Measurements from ENCODE around the gene C4orf54. TPM values are rescaled to one million over a fixed set of nuclear protein-coding genes. Genes with fewer than 3 reads are reported as not detected.

Gene C4orf54
- total and polyA plus RNA-seq, 2 of the 8 experiments (the other 6 are each of a cell fraction or from before 2014, with no cell fraction given), result not detected

DNA sequence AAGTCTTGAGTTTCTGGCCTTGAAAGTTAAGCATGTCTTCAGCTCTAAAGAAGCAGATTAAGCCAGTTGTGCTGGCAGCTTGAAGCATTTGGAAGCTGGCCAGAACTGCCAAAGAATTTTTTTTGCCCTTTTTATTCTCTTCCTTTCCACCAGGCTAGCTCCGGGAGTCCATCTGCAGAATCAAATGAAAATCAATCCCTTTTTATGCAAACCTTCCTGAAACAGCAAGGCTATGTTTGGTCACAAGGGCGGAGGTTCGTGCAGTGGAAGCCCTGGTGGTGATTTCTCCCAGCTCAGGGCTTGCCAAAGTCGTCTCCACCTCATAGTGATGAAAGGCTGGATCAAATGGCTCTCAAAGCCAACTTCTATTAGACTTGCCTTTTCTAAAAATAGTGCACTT lies 21.6 kb upstream of the C4orf54 start (continued):
- TF ChIP-seq, protein P1, sequence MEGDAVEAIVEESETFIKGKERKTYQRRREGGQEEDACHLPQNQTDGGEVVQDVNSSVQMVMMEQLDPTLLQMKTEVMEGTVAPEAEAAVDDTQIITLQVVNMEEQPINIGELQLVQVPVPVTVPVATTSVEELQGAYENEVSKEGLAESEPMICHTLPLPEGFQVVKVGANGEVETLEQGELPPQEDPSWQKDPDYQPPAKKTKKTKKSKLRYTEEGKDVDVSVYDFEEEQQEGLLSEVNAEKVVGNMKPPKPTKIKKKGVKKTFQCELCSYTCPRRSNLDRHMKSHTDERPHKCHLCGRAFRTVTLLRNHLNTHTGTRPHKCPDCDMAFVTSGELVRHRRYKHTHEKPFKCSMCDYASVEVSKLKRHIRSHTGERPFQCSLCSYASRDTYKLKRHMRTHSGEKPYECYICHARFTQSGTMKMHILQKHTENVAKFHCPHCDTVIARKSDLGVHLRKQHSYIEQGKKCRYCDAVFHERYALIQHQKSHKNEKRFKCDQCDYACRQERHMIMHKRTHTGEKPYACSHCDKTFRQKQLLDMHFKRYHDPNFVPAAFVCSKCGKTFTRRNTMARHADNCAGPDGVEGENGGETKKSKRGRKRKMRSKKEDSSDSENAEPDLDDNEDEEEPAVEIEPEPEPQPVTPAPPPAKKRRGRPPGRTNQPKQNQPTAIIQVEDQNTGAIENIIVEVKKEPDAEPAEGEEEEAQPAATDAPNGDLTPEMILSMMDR (IDR thresholded peaks at IDR 0.05; ENCODE audit: control extremely low read depth in 1 of 3, insufficient read depth in 1 of 3, low read depth in 1 of 3, low read length in 3 of 3), result no peak
- TF ChIP-seq ASH2L (IDR thresholded peaks at IDR 0.05; ENCODE audit: low read length), result no peak
- no peak for TF ChIP-seq EGR1 (IDR thresholded peaks at IDR 0.05; ENCODE audit: borderline replicate concordance, low read depth, low read length)
- TF ChIP-seq SIN3A (conservative IDR thresholded peaks at IDR 0.05 in 1 of 2, IDR thresholded peaks at IDR 0.05 in 1 of 2; ENCODE audit: low read depth in 1 of 2, low read length in 2 of 2), result no peak
- TF ChIP-seq JUND (IDR thresholded peaks at IDR 0.05; ENCODE audit: low read length), result no peak
- TF ChIP-seq RNF2 (IDR thresholded peaks at IDR 0.05; ENCODE audit: borderline replicate concordance, low read depth, low read length, missing control alignments, poor library complexity, severe bottlenecking), result no peak
- no peak for TF ChIP-seq YY1 (IDR thresholded peaks at IDR 0.05; ENCODE audit: low read depth, low read length)
- TF ChIP-seq, protein P2, sequence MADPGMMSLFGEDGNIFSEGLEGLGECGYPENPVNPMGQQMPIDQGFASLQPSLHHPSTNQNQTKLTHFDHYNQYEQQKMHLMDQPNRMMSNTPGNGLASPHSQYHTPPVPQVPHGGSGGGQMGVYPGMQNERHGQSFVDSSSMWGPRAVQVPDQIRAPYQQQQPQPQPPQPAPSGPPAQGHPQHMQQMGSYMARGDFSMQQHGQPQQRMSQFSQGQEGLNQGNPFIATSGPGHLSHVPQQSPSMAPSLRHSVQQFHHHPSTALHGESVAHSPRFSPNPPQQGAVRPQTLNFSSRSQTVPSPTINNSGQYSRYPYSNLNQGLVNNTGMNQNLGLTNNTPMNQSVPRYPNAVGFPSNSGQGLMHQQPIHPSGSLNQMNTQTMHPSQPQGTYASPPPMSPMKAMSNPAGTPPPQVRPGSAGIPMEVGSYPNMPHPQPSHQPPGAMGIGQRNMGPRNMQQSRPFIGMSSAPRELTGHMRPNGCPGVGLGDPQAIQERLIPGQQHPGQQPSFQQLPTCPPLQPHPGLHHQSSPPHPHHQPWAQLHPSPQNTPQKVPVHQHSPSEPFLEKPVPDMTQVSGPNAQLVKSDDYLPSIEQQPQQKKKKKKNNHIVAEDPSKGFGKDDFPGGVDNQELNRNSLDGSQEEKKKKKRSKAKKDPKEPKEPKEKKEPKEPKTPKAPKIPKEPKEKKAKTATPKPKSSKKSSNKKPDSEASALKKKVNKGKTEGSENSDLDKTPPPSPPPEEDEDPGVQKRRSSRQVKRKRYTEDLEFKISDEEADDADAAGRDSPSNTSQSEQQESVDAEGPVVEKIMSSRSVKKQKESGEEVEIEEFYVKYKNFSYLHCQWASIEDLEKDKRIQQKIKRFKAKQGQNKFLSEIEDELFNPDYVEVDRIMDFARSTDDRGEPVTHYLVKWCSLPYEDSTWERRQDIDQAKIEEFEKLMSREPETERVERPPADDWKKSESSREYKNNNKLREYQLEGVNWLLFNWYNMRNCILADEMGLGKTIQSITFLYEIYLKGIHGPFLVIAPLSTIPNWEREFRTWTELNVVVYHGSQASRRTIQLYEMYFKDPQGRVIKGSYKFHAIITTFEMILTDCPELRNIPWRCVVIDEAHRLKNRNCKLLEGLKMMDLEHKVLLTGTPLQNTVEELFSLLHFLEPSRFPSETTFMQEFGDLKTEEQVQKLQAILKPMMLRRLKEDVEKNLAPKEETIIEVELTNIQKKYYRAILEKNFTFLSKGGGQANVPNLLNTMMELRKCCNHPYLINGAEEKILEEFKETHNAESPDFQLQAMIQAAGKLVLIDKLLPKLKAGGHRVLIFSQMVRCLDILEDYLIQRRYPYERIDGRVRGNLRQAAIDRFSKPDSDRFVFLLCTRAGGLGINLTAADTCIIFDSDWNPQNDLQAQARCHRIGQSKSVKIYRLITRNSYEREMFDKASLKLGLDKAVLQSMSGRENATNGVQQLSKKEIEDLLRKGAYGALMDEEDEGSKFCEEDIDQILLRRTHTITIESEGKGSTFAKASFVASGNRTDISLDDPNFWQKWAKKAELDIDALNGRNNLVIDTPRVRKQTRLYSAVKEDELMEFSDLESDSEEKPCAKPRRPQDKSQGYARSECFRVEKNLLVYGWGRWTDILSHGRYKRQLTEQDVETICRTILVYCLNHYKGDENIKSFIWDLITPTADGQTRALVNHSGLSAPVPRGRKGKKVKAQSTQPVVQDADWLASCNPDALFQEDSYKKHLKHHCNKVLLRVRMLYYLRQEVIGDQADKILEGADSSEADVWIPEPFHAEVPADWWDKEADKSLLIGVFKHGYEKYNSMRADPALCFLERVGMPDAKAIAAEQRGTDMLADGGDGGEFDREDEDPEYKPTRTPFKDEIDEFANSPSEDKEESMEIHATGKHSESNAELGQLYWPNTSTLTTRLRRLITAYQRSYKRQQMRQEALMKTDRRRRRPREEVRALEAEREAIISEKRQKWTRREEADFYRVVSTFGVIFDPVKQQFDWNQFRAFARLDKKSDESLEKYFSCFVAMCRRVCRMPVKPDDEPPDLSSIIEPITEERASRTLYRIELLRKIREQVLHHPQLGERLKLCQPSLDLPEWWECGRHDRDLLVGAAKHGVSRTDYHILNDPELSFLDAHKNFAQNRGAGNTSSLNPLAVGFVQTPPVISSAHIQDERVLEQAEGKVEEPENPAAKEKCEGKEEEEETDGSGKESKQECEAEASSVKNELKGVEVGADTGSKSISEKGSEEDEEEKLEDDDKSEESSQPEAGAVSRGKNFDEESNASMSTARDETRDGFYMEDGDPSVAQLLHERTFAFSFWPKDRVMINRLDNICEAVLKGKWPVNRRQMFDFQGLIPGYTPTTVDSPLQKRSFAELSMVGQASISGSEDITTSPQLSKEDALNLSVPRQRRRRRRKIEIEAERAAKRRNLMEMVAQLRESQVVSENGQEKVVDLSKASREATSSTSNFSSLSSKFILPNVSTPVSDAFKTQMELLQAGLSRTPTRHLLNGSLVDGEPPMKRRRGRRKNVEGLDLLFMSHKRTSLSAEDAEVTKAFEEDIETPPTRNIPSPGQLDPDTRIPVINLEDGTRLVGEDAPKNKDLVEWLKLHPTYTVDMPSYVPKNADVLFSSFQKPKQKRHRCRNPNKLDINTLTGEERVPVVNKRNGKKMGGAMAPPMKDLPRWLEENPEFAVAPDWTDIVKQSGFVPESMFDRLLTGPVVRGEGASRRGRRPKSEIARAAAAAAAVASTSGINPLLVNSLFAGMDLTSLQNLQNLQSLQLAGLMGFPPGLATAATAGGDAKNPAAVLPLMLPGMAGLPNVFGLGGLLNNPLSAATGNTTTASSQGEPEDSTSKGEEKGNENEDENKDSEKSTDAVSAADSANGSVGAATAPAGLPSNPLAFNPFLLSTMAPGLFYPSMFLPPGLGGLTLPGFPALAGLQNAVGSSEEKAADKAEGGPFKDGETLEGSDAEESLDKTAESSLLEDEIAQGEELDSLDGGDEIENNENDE (IDR thresholded peaks at IDR 0.05; ENCODE audit: insufficient replicate concordance, low read length), result no peak
